H1 (cell line): Measurements from ENCODE around the gene CILP. TPM values are rescaled to one million over a fixed set of nuclear protein-coding genes. Genes with fewer than 3 reads are reported as not detected.

Experiments
- CREB1 ChIP-seq: IDR thresholded peaks from 2 replicates; pipeline ENCODE4 v1.6.1; 2012; ENCODE audit warnings: inconsistent platforms
- polyA plus RNA-seq, 7 experiments: library from polyadenylated mRNA; depleted of rRNA in 3 of 7; stranded (reverse) in 5 of 7; unstranded in 2 of 7; fragments of >200 nt in 5 of 7; fragments of 200-250 nt in 2 of 7; gene quantifications; 1 replicate in 5 of 7; 2 replicates in 1 of 7; 4 replicates in 1 of 7; pipeline versions ENCODE4 v1.2.1 to v1.2.3, GENCODE V29; 2011 to 2013; ENCODE audit warnings: missing spikeins in 2 of 7, mixed read lengths in 2 of 7
- total RNA-seq: library from RNA; stranded (reverse); fragmentation: NEBNext Ultra II Directional; extraction: Animal tissue kit (Norgen Biotek cat#: 25700); gene quantifications from 2 replicates; pipeline ENCODE4 v1.2.1, GENCODE V29; 2021

CILP gene
- total and polyA plus RNA-seq, 2 of the 8 experiments (the other 6 are each of a cell fraction or from before 2014, with no cell fraction given): 0.02 TPM; not detected in 1

DNA sequence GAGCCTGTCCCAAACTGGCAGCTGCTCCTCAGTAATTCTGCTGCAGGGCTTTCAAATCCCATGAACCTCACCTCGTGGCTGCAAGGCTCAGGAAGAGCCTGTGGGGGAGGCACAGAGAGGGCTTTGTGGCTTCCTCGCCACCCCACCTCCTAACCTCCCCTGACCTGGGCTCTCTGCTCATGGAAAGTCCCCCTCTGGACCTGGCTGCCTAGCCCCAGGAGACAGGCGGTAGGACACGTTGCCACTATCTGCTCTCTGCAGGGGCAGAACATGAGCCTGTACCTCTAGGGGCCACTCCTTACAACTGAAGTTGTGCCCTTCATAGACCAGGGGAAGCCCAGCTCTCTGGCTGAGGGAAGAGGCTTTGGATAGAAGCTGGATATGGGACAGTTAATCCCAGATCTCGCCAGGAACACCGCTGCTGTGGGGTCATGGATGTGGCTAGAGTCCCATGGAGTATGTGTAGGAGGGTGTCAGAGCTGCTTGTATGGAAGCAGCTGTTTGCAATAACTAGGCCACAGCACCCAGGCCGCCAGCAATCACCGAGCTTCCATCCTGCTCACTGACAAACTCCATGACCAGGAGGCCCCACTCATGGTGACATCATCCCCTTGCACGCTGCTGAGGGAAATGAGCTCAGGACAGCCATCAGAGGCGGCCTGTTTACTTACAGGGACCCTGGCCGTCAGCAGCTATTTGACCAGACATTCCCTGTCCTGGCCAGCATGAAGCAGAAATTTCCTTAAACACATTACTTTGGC is 34.0 kb upstream of the CILP start (continued):
- no peak for TF ChIP-seq CREB1
